Femur (tissue), 1 donor: ENCODE measurements around the gene RSRC1.
"Not testable (repeated sequence)": the region's sequence is repeated elsewhere in the genome, so short reads cannot be mapped to it uniquely, and the experiment has no call there.

Source experiments
- DNase-seq: peaks from one replicate; pipeline ENCODE4 v3.0.0-alpha.2; 2017

The RSRC1 gene

GRCh38 chr3:158109804-158110657 is at the start of gene RSRC1:
Gene RSRC1 (plus strand): TSS chr3:158110089. CDS start chr3:158122105, 12,016 bp downstream.
- peak; percentile 93 for DNase-seq

GRCh38 chr3:158065574-158065973 is 44.3 kb upstream of the RSRC1 start:
- DNase-seq = not testable (repeated sequence)

GRCh38 chr3:158072790-158073189 is 37.1 kb upstream of the RSRC1 start:
- DNase-seq = no peak

- no peak for DNase-seq
Measured at GRCh38 chr3:158074591-158074990, 35.3 kb upstream of the RSRC1 start.

- DNase-seq = no peak
Measured at GRCh38 chr3:158079599-158079998, 30.3 kb upstream of the RSRC1 start.

- DNase-seq = no peak
Measured at GRCh38 chr3:158084651-158085050, 25.2 kb upstream of the RSRC1 start.

DNA sequence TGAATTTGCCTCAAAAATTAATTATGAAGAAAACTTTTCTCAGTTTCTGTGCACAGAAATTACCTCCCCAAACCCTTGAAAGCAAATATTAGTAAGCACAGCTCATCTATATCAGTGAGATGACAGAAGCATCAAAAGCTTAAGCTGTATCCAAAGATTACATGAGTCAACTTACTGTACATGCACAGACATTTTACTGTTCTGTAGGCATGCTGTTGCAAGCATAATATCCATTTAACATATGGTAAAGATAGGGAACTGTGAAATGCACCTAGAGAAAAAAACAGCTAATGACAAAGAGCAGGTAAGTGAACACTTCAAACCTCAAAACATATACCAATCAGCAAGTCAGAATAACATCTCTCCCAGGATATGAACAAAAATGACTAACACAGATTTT is 24.5 kb upstream of the RSRC1 start:
- no peak for DNase-seq

DNA sequence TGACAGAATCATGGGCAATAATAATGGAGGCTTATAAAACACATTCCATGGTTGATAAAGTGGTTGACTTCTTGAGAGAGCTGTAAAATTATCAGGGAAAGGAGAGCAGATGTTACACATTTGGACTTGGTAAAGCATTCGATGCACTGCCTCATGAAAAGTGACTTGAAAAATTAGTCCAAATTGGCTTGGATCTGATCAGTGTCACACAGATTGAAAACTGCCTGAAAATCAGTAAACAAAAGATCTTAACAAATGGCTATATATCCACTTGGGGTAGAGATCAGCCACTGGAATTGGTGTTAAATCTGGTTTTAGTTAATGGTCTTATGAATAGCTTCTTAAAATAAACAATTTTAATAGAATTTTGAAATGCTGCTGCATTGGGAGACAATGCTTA is 24.0 kb upstream of the RSRC1 start:
- DNase-seq = no peak

DNA sequence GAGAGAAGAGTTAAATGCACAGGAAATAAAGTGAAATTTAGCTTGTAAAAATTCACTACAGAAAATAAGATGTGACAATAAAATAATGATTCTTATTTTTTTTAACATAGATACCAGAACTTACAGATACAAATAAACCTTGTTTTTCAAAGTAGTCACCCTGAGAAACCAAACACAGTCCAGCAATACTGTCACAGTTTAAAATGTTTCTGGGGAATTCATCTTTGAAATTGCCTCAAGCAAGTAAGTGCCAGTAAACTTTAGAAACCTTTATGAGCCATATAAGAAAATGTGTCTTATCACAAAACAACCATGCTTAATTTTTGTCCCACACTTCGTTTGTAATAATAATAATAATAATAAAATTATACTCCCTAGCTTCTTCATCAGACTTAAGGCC is 23.5 kb upstream of the RSRC1 start:
- DNase-seq = no peak

DNA sequence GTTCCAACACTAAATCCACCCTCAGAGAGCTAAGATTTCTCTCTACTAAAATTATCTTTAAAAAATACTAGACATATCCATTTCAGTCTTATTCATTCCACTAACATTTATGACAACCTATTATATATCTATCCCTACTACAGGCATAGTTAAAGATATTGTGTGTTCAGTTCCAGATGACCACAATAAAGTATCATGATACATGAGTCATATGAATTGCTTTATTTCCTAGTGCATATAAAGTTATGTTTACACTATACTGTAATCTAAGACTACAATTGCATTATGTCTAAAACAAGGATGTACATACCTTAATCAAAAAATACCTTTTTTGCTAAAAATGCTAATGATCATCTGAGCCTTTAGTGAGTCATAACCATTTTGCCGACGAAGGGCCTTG is 23.1 kb upstream of the RSRC1 start:
- DNase-seq = no peak

- no peak for DNase-seq
Measured at GRCh38 chr3:158091531-158091930, 18.4 kb upstream of the RSRC1 start.

DNA sequence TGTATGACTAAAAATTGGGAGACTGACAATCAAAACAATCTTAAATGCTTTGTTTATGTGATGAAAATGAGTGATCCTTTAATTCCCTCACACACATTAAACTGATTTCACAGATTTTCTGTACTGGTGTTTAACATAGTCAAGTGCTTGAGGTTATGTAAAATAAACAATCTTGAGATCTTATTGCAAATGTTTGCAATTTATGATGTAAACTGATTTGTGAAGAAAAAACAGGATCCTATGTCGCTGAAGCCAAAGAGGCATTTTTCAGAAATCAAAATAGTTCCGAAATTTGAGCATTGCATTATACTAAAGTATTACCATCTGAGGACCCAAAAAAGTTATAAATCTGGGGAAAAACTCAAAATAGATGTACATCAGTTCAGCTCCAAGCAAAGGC is 16.4 kb upstream of the RSRC1 start:
- no peak for DNase-seq

DNA sequence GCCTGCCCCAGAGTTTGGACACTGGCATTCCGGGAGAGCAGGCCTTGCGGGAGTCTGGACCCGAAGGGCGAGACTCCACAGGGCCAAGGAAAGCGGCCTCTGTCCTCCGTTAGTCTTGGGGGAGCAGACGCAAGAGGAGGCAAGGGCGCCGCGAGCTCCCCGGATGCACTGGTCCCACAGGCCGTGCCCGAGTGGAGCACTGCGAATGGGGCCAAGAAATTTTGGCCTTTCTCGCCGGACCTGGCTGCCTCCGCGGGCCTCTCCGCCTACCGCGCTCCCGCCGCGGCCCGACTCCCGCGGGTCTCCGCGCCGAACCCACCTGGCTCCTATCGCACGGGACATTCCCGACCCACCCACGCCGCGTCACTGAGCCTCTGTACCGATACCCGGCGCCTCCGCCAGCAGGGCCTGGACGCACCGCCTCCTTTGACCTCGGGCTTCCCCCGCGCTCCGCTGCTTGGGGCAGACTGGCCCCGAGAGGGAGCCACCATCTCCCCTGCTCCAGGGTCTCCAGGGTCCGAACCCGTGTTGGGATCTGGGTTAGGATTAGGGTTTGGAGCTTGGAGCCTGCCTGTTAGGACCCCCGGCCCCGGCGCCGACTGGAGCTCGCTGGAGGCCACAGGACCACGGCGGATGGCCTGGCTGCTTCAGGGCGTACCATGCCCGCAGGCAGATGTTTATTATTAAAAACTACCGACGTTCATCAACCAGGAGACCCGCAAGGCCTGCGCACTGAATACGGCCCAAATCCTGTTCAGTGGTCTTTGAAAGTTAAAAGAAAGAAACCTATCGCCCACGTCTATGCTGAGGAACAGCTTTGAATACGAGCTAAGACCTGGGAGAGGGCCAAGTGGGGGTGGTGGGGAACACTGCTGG is 15.4 kb upstream of the RSRC1 start:
- peak; percentile 33 for DNase-seq

GRCh38 chr3:158095111-158095813 is 14.6 kb upstream of the RSRC1 start:
- DNase-seq = peak; percentile 36

GRCh38 chr3:158095814-158096704 is 13.8 kb upstream of the RSRC1 start:
- DNase-seq = no peak

DNA sequence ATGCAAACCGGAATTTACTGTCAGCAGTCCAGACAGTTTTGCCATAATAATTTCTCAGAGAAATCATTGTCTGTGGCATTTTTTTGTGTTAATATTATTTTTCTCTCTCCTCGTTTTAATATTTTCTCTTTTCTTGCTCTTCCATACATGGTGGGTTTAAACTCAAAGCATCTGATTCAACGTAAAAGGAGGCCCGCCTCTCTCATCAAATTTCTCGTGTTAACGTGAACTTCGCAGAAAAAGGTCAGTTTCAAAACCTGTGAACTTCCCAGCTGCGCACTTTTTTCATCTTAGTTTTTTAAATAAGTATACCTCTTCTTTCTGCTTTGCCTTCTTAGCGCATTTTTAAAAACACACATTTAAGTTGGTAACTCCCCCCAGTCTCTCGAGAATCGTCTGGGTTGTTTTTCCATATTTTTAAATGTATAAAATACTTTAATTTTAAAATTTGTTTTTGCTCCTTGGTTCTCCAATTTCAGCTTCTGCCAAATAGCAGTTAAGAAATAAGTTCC is 12.8 kb upstream of the RSRC1 start:
- DNase-seq = no peak

DNA sequence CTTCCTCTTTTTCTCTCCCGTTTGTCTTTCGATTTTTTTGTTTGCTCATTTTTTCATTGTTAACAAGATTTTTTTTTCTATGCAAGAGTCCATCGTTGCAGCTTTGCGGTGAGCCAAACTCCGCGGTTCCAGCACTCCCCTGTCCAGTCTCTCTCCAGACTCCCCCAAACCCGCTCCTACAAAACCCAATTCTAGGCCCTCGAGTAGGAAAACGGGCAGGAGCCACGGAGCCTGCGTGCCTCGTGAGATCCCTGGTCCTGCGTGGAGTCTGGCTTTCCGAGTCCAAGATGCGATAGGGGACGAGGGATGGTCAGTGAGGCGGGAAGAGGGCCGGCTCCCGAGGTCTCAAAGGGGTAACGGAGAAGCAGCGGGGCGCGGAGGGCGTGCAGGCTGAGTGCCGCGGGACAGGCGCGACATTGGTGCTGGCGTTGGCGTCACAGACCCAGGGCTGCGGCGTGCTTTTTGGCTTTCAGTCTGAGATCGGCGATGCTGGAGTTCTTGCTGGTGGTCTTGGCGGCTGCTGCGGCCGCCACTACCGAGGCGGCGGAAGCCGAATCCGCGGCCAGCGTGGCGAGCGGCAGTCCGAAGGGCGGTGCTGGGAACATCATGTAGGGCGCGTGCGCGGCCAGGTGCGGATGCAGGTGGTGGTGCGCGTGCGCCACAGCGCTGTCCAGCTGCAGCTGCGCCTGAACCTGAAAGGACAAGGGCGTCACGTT is 12.1 kb upstream of the RSRC1 start:
- peak; percentile 74 for DNase-seq

- DNase-seq = no peak
Measured at GRCh38 chr3:158098309-158098639, 11.6 kb upstream of the RSRC1 start.

DNA sequence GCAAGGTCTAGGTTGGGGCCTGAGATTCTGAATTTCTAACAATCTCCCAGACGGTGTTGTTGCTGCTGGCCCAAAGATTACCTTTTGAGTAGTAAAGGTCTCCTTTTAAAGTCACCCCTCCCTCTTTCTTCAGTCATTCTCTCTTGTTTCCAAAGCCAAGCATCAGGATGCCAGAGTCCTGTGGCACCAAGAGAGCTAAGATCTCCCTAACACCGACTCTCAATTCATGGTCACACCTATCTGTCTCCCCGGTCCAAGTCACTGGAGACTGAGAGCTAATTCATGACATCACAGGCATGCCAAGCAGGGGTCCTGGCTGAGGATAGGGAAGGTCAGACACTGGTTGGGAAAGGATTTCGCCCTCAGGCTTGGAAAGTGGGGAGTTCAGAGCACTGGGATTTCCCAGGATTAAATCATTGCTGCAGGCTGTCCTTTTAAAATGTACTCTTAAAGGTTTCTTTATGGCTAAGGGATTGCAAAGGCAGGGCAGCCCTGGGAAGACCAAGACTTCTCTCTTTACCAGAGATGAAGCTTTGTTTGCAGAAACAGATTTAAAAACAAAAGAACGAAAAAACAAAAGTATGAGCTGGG is 11.0 kb upstream of the RSRC1 start:
- no peak for DNase-seq

DNA sequence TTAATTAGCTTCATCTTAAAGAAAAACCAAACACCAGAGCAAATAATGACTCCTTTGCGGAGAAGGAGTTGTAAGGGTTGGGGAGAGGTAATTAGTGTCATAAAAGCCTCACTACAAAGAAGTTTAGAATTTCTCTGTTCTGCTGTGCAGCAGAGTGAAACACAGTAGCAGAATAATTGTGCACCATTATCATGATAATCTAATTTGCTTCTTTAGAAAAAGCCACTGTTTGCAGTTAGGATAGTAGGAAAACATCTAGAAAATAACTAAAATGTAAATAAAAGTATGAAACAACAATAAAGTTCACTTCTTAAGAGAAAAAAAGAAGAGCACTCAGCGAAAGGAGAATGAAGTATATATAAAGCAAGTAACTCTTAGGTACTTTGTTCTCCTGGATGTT is 9.2 kb upstream of the RSRC1 start:
- DNase-seq = no peak
